Liver (tissue), 9 donors: Measurements from ENCODE around the gene GPR55. TPM values are rescaled to one million over a fixed set of nuclear protein-coding genes. Genes with fewer than 3 reads are reported as not detected.

ENCODE experiments used
- DNase-seq: peaks from one replicate; pipeline ENCODE4 v3.0.0-alpha.2; 2017; ENCODE audit warnings: low spot score
- H3K27ac ChIP-seq, 2 donors: one replicate each; pipeline ENCODE4 v1.7.0; 2013; ENCODE audit warnings: inconsistent platforms in 2 of 2, low read length in 2 of 2, control low read depth in 1 of 2, low read depth in 1 of 2, mild to moderate bottlenecking in 1 of 2
- H3K27me3 ChIP-seq, 4 donors: one replicate each; pipeline versions ENCODE4 v1.6.1 to v1.7.0; 2013; ENCODE audit warnings: low read length in 3 of 4, inconsistent platforms in 1 of 4, mild to moderate bottlenecking in 1 of 4, moderate library complexity in 1 of 4; ENCODE audit not compliant: control insufficient read depth in 4 of 4, insufficient read depth in 4 of 4
- H3K36me3 ChIP-seq, 4 donors: one replicate each; pipeline versions ENCODE4 v1.6.1 to v1.7.0; 2013; ENCODE audit warnings: low read length in 3 of 4, mild to moderate bottlenecking in 3 of 4, low read depth in 1 of 4, moderate library complexity in 1 of 4; ENCODE audit not compliant: control insufficient read depth in 4 of 4, insufficient read depth in 3 of 4
- H3K4me1 ChIP-seq, 4 donors: one replicate each; pipeline versions ENCODE4 v1.6.1 to v1.7.0; 2013; ENCODE audit warnings: low read length in 3 of 4, mild to moderate bottlenecking in 3 of 4, moderate library complexity in 1 of 4; ENCODE audit not compliant: control insufficient read depth in 4 of 4, insufficient read depth in 4 of 4
- H3K4me3 ChIP-seq, 3 donors: one replicate each; pipeline versions ENCODE4 v1.6.1 to v1.7.0; 2013; ENCODE audit warnings: low read length in 3 of 3, control low read depth in 1 of 3, low read depth in 1 of 3, mild to moderate bottlenecking in 1 of 3
- H3K9ac ChIP-seq, 2 donors: one replicate each; pipeline ENCODE4 v1.7.0; 2013; ENCODE audit warnings: low read length in 2 of 2, mild to moderate bottlenecking in 2 of 2, moderate library complexity in 2 of 2, control low read depth in 1 of 2, low read depth in 1 of 2
- H3K9me3 ChIP-seq, 4 donors: one replicate each; pipeline versions ENCODE4 v1.6.1 to v1.7.0; 2013; ENCODE audit warnings: low read length in 3 of 4; ENCODE audit not compliant: control insufficient read depth in 4 of 4
- EGR1 ChIP-seq, 2 donors: IDR thresholded peaks; 2 replicates each; pipeline ENCODE4 v1.6.1; 2016 to 2018; ENCODE audit warnings: antibody characterized with exemption in 2 of 2, low read depth in 2 of 2
- FOXA1 ChIP-seq: IDR thresholded peaks from 2 replicates; pipeline ENCODE4 v1.6.1; 2016; ENCODE audit warnings: antibody characterized with exemption
- FOXA2 ChIP-seq: IDR thresholded peaks from 2 replicates; pipeline ENCODE4 v1.6.1; 2016; ENCODE audit warnings: antibody characterized with exemption
- GABPA ChIP-seq, 2 donors: IDR thresholded peaks in 1 of 2; conservative IDR thresholded peaks in 1 of 2; 2 replicates each; pipeline ENCODE4 v1.6.1; 2016; ENCODE audit warnings: antibody characterized with exemption in 2 of 2, mild to moderate bottlenecking in 1 of 2, moderate library complexity in 1 of 2
- HNF4A ChIP-seq, 2 donors: conservative IDR thresholded peaks; 2 replicates each; pipeline ENCODE4 v1.6.1; 2016; ENCODE audit warnings: antibody characterized with exemption in 2 of 2, mild to moderate bottlenecking in 2 of 2
- NR2F2 ChIP-seq: IDR thresholded peaks from 2 replicates; pipeline ENCODE4 v1.6.1; 2016; ENCODE audit warnings: antibody characterized with exemption
- RXRA ChIP-seq, 2 donors: IDR thresholded peaks; 2 replicates each; pipeline ENCODE4 v1.6.1; 2017 to 2018; ENCODE audit warnings: antibody characterized with exemption in 2 of 2, mild to moderate bottlenecking in 1 of 2
- SP1 ChIP-seq: IDR thresholded peaks from 2 replicates; pipeline ENCODE4 v1.6.1; 2018; ENCODE audit warnings: antibody characterized with exemption, mild to moderate bottlenecking
- TAF1 ChIP-seq: conservative IDR thresholded peaks from 2 replicates; pipeline ENCODE4 v1.6.1; 2016; ENCODE audit warnings: antibody characterized with exemption, mild to moderate bottlenecking
- YY1 ChIP-seq: IDR thresholded peaks from 2 replicates; pipeline ENCODE4 v1.6.1; 2016; ENCODE audit warnings: antibody characterized with exemption, mild to moderate bottlenecking
- WGBS: extraction: QIAGEN DNeasy Blood & Tissue Kit; methylation state at CpG from one replicate; pipeline ENCODE4 v1.1.7; 2013; 5-methylcytosine and 5-hydroxymethylcytosine counted together
- polyA plus RNA-seq, 2 donors: library from polyadenylated mRNA; stranded (reverse) in 1 of 2; unstranded in 1 of 2; fragments of 200-250 nt in 1 of 2; fragments of >200 nt in 1 of 2; fragmentation: Nextera tagmentation in 1 of 2; extraction: Ambion mirVana in 1 of 2; gene quantifications; one replicate each; pipeline versions ENCODE4 v1.2.1 to v1.2.3, GENCODE V29; 2013 to 2015
- total RNA-seq, 2 donors: library from RNA; depleted of rRNA; stranded (reverse); fragments of >200 nt; gene quantifications; one replicate each; pipeline ENCODE4 v1.2.3, GENCODE V29; 2014
- TF ChIP-seq, protein P1 (sequence below): fragments of 150-350 bp; IDR thresholded peaks from 2 replicates; pipeline ENCODE4 v1.5.1; 2017; ENCODE audit warnings: improper control_type of control experiment, low read depth, low read length; ENCODE audit not compliant: missing input control
- TF ChIP-seq, protein P2 (sequence below): IDR thresholded peaks from 2 replicates; pipeline ENCODE4 v1.6.1; 2016; ENCODE audit warnings: antibody characterized with exemption
- TF ChIP-seq, protein P3 (sequence below): IDR thresholded peaks from 2 replicates; pipeline ENCODE4 v1.6.1; 2016; ENCODE audit warnings: antibody characterized with exemption
- TF ChIP-seq, protein P4 (sequence below): IDR thresholded peaks from 2 replicates; pipeline ENCODE4 v1.6.1; 2016; ENCODE audit warnings: antibody characterized with exemption, mild to moderate bottlenecking
- donor health status: healthy.
- donor health status: healthy.
- donor health status: healthy.
- donor health status: healthy.
- donor health status: healthy.

The GPR55 gene
- total and polyA plus RNA-seq, 4 donors: 0.05 to 0.17 (median 0.10) TPM; not detected in 1

DNA sequence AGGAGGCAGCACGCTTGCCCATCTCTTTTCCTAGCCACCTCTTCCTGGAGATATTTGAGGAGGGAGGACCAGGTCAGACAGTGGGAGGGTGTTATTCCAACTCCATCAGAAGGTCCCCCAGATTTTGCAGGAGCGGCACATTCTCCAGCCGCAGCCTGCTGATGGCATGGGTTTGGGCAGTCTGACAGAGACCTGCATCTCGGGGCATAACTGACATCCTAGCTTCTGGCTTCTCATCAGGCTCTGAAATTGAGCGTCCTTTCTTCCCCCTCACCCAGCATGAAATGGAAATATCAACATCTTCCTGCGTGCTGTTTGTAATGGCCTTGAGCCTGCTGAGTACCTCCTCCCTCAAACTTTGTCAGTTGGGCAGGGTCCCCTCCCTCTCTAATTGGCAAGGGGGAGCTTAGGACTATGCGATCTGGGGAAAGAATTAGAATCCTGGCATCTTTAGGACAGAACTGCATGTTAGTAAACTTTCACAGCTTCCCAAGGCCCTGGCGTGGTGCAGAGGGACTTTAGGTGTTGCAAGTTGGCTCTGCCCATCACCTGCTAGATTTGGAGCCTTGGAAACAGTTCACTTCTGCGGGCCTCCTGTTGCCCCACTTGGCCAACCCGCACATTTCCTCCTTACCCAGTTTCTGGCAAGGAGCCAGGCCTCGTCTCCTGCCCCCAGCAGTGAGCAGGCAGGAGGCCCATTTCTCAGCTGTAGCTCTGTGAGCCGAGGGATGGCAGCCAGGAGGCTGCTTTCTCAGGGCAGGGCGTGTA, 58.1 kb downstream of the GPR55 start:
- H3K4me1 ChIP-seq: peaks cover 0 to 16% (median 6%) of the 10 kb centered on the region in 4 donors

DNA sequence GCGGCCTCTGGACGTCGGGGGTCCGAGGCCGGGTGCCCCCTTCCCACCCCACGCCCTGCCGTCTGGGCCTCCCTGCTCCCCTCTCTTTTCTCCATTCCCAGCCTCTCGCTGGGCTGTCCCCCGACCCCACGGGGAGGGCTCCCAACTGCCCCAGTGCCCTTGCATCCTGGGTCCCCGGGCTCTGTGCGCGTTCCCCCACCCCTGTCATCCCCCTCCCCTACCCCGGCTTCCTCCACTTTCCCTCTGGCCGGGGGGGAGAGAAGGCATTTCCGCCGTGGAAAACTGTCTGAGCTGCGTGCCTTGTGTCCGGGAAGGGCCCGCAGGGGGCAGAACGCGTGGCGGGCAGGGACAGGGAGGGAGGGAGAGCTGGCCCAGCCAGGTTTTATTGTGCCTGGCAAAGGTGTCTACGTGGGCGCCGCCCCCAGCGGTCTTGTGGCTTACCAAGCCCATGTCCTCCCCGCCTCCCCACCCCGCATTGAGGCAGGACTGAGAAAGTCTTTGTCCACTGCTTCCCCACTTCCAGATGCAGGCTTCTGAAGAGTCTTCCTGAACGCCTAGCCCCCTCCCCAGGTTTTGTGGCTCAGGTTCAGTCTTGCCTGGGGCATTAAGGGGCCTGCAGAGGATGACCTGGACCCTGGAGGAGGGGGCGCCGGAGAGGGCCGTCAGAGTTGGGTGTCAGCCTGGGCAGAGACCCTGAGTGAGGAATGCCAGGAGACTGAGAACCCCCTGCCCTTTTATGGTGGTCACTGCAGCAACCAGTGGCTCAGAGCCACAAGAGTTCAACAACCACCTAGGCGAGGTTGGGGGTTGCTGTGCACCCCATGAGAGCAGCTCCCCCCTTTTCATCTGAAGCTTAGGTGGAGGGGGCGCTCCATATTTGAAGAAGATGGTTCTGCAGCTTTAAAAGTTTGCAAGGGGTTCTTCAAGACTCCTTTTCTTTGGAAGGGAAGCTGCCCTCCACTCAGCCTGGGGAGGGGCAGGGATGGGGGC, 59.0 kb downstream of the GPR55 start:
- peaks cover 0 to 16% (median 6%) of the 10 kb centered on the region in 4 donors for H3K4me1 ChIP-seq
- H3K27ac ChIP-seq: peak overlapping the region in 1 of 2 donors; percentile 26
- DNase-seq: no peak
- no peak for TF ChIP-seq FOXA1
- no peak for TF ChIP-seq GABPA (IDR thresholded peaks at IDR 0.05 in 1 of 2, conservative IDR thresholded peaks at IDR 0.05 in 1 of 2)
- no peak for TF ChIP-seq EGR1 (IDR thresholded peaks at IDR 0.05; ENCODE audit: low read depth in 2 of 2)
- H3K9ac ChIP-seq: no peak overlapping the region
- 44% methylated on average over 35 of the region's 35 CpGs for WGBS
- H3K9me3 ChIP-seq: no peaks in the 10 kb centered on the region
- H3K4me3 ChIP-seq: peak overlapping the region in 1 of 3 donors; percentile 66
- H3K27me3 ChIP-seq: no peaks in the 10 kb centered on the region
- no peaks in the 10 kb centered on the region for H3K36me3 ChIP-seq

More for the DNA sequence above, 58.1 kb downstream of the GPR55 start:
- Histone ChIP-seq H3K9ac (no peak overlapping the region), H3K4me3 (no peak overlapping the region), H3K27me3 (no peaks in the 10 kb centered on the region), H3K27ac (no peak overlapping the region), H3K36me3 (no peaks in the 10 kb centered on the region), H3K9me3 (no peaks in the 10 kb centered on the region)
- WGBS: 51% methylated on average over 13 of the region's 13 CpGs
- TF ChIP-seq EGR1 (IDR thresholded peaks at IDR 0.05; ENCODE audit: low read depth in 2 of 2) (no peak), NR2F2 (no peak), YY1 (no peak), TAF1 (no peak), HNF4A (conservative IDR thresholded peaks at IDR 0.05) (no peak), FOXA2 (no peak), GABPA (IDR thresholded peaks at IDR 0.05 in 1 of 2, conservative IDR thresholded peaks at IDR 0.05 in 1 of 2) (no peak), RXRA (IDR thresholded peaks at IDR 0.05) (no peak)
- TF ChIP-seq, protein P1, sequence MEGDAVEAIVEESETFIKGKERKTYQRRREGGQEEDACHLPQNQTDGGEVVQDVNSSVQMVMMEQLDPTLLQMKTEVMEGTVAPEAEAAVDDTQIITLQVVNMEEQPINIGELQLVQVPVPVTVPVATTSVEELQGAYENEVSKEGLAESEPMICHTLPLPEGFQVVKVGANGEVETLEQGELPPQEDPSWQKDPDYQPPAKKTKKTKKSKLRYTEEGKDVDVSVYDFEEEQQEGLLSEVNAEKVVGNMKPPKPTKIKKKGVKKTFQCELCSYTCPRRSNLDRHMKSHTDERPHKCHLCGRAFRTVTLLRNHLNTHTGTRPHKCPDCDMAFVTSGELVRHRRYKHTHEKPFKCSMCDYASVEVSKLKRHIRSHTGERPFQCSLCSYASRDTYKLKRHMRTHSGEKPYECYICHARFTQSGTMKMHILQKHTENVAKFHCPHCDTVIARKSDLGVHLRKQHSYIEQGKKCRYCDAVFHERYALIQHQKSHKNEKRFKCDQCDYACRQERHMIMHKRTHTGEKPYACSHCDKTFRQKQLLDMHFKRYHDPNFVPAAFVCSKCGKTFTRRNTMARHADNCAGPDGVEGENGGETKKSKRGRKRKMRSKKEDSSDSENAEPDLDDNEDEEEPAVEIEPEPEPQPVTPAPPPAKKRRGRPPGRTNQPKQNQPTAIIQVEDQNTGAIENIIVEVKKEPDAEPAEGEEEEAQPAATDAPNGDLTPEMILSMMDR: no peak
- TF ChIP-seq, protein P2, sequence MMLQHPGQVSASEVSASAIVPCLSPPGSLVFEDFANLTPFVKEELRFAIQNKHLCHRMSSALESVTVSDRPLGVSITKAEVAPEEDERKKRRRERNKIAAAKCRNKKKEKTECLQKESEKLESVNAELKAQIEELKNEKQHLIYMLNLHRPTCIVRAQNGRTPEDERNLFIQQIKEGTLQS: no peak
- TF ChIP-seq, protein P3, sequence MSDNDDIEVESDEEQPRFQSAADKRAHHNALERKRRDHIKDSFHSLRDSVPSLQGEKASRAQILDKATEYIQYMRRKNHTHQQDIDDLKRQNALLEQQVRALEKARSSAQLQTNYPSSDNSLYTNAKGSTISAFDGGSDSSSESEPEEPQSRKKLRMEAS: no peak
- DNase-seq: no peak

DNA sequence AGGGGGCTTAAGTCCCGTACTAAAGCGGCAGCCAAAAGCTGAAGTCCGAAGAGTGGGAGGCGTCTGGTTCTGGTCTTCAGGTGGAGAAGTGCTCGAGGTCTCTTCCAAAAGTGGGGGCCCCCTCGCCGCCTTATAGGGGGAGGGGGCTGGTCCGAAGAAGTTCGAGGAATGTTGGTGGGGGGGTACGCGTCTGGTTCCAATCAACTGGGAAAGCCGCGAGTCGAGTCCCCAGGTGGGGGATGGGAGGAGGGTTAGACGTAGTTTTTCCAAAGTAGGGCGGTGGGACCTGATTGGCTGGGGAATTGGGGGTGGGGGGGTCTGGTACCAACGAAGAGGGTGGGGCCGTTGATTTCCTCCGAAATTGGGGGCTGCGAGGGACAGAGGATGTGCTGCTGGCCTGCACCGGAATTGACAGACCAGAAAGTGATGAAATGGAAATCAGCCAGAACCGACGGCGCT, 59.7 kb downstream of the GPR55 start:
- Histone ChIP-seq H3K9ac (no peak overlapping the region), H3K4me1 (peaks cover 0 to 15% (median 6%) of the 10 kb centered on the region in 4 donors), H3K27ac (peak overlapping the region in 1 of 2 donors; percentile 26), H3K9me3 (no peaks in the 10 kb centered on the region), H3K27me3 (no peaks in the 10 kb centered on the region), H3K36me3 (no peaks in the 10 kb centered on the region), H3K4me3 (peak overlapping the region in 2 of 3 donors; percentile 66 to 73)
- 5% methylated on average over 24 of the region's 24 CpGs for WGBS
- DNase-seq: no peak
- TF ChIP-seq, protein P1: no peak
- TF ChIP-seq, protein P4, sequence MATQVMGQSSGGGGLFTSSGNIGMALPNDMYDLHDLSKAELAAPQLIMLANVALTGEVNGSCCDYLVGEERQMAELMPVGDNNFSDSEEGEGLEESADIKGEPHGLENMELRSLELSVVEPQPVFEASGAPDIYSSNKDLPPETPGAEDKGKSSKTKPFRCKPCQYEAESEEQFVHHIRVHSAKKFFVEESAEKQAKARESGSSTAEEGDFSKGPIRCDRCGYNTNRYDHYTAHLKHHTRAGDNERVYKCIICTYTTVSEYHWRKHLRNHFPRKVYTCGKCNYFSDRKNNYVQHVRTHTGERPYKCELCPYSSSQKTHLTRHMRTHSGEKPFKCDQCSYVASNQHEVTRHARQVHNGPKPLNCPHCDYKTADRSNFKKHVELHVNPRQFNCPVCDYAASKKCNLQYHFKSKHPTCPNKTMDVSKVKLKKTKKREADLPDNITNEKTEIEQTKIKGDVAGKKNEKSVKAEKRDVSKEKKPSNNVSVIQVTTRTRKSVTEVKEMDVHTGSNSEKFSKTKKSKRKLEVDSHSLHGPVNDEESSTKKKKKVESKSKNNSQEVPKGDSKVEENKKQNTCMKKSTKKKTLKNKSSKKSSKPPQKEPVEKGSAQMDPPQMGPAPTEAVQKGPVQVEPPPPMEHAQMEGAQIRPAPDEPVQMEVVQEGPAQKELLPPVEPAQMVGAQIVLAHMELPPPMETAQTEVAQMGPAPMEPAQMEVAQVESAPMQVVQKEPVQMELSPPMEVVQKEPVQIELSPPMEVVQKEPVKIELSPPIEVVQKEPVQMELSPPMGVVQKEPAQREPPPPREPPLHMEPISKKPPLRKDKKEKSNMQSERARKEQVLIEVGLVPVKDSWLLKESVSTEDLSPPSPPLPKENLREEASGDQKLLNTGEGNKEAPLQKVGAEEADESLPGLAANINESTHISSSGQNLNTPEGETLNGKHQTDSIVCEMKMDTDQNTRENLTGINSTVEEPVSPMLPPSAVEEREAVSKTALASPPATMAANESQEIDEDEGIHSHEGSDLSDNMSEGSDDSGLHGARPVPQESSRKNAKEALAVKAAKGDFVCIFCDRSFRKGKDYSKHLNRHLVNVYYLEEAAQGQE: no peak
- no peak for TF ChIP-seq SP1
- TF ChIP-seq TAF1: no peak
